Nephron (organoid): ENCODE measurements around the gene RBFA.

Experiments used
- H3K27ac Mint-ChIP-seq, 3 experiments: 2 replicates each; pipeline ENCODE4 v1.8.0; 2020; ENCODE audit warnings: mixed read lengths in 3 of 3, mild to moderate bottlenecking in 2 of 3, moderate library complexity in 1 of 3
- H3K27me3 Mint-ChIP-seq: 2 replicates; pipeline ENCODE4 v1.8.0; 2021; ENCODE audit warnings: low read depth, mild to moderate bottlenecking, moderate library complexity, mixed read lengths
- H3K36me3 Mint-ChIP-seq: 2 replicates; pipeline ENCODE4 v1.8.0; 2020; ENCODE audit warnings: low read depth, mixed read lengths
- H3K4me1 Mint-ChIP-seq: 2 replicates; pipeline ENCODE4 v1.8.0; 2020; ENCODE audit warnings: mixed read lengths
- H3K4me3 Mint-ChIP-seq, 3 experiments: 2 replicates each; pipeline ENCODE4 v1.8.0; 2020; ENCODE audit warnings: mild to moderate bottlenecking in 3 of 3, mixed read lengths in 3 of 3, moderate library complexity in 2 of 3
- H3K9me3 Mint-ChIP-seq: 2 replicates; pipeline ENCODE4 v1.8.0; 2020; ENCODE audit warnings: mixed read lengths
- CTCF ChIP-seq, 3 experiments: fragments of 200-600 bp; sonication (generic); IDR thresholded peaks; one replicate each; pipeline ENCODE4 v1.5.0; 2021; ENCODE audit warnings: antibody characterized with exemption in 3 of 3; ENCODE audit not compliant: unreplicated experiment in 3 of 3

The RBFA gene

GRCh38 chr18:80041424-80041823 is 7.2 kb downstream of the RBFA start:
- Mint-ChIP-seq H3K27me3 (no peaks in the 10 kb centered on the region), H3K9me3 (no peaks in the 10 kb centered on the region), H3K36me3 (peaks cover 66% of the 10 kb centered on the region), H3K27ac (no peak overlapping the region), H3K4me3 (no peak overlapping the region), H3K4me1 (peaks cover 27% of the 10 kb centered on the region)
- no peak for TF ChIP-seq CTCF (IDR thresholded peaks at IDR 0.05; ENCODE audit: unreplicated experiment in 3 of 3)

DNA sequence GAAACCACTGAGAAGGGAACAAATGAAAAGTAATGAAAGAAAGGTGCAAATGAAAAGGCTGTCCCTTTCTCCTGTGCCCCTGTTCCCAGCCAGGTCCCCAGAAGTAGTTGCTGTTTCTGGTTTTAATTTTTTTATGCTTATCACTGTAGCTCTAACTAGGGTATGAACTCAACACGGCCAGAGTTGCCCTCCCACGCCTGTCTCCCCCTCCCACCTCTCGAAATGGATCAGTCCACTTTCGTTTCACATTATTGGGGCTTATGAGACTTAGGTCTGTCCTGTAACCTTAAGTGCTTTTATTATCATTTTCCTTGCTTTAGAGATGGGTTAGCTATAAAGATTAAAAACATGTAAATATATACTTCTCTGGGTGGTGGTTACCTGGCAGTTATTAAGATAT is 8.6 kb downstream of the RBFA start:
- H3K4me3 Mint-ChIP-seq, result no peak overlapping the region
- peaks cover 77% of the 10 kb centered on the region for H3K36me3 Mint-ChIP-seq
- no peak overlapping the region for H3K27ac Mint-ChIP-seq
- H3K9me3 Mint-ChIP-seq, result no peaks in the 10 kb centered on the region
- peaks cover 32% of the 10 kb centered on the region for H3K4me1 Mint-ChIP-seq
- no peaks in the 10 kb centered on the region for H3K27me3 Mint-ChIP-seq
- no peak for TF ChIP-seq CTCF (IDR thresholded peaks at IDR 0.05; ENCODE audit: unreplicated experiment in 3 of 3)

GRCh38 chr18:80044072-80044471 is 9.8 kb downstream of the RBFA start:
- no peak overlapping the region for H3K27ac Mint-ChIP-seq
- no peaks in the 10 kb centered on the region for H3K27me3 Mint-ChIP-seq
- TF ChIP-seq CTCF (IDR thresholded peaks at IDR 0.05; ENCODE audit: unreplicated experiment in 3 of 3), result no peak
- peaks cover 3% of the 10 kb centered on the region for H3K9me3 Mint-ChIP-seq
- H3K4me3 Mint-ChIP-seq, result no peak overlapping the region
- peaks cover 25% of the 10 kb centered on the region for H3K4me1 Mint-ChIP-seq
- H3K36me3 Mint-ChIP-seq, result peaks cover 78% of the 10 kb centered on the region

- H3K36me3 Mint-ChIP-seq, result peaks cover 82% of the 10 kb centered on the region
- peaks cover 25% of the 10 kb centered on the region for H3K4me1 Mint-ChIP-seq
- peaks cover 7% of the 10 kb centered on the region for H3K9me3 Mint-ChIP-seq
- TF ChIP-seq CTCF (IDR thresholded peaks at IDR 0.05; ENCODE audit: unreplicated experiment in 3 of 3), result no peak
- H3K27ac Mint-ChIP-seq, result no peak overlapping the region
- H3K4me3 Mint-ChIP-seq, result no peak overlapping the region
- H3K27me3 Mint-ChIP-seq, result no peaks in the 10 kb centered on the region
Observed at GRCh38 chr18:80046011-80046410, 11.8 kb downstream of the RBFA start.

DNA sequence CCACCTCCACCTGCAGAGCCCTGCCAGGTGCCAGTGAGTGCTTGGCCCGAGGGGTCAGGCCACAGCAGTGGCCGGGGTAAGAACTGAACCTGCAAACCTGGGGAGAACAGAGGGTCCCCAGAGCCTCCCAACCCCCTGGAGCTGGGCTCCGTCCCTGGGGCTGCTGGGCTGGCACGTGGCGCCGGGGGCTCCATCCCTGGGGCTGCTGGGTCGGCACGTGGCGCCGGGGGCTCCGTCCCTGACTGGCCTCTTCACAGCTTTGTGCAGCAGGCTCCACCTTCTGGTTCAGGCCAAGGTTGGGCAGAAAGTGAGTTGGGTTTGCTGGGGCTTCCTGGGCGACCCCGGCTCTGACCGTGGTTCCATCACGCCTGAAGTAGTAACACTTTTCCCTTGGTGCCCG is 12.2 kb downstream of the RBFA start:
- peaks cover 11% of the 10 kb centered on the region for H3K9me3 Mint-ChIP-seq
- no peak overlapping the region for H3K4me3 Mint-ChIP-seq
- peaks cover 25% of the 10 kb centered on the region for H3K4me1 Mint-ChIP-seq
- TF ChIP-seq CTCF (IDR thresholded peaks at IDR 0.05; ENCODE audit: unreplicated experiment in 3 of 3), result no peak
- no peak overlapping the region for H3K27ac Mint-ChIP-seq
- H3K27me3 Mint-ChIP-seq, result no peaks in the 10 kb centered on the region
- peaks cover 82% of the 10 kb centered on the region for H3K36me3 Mint-ChIP-seq

- H3K4me1 Mint-ChIP-seq, result peaks cover 25% of the 10 kb centered on the region
- H3K9me3 Mint-ChIP-seq, result peaks cover 18% of the 10 kb centered on the region
- no peak overlapping the region for H3K4me3 Mint-ChIP-seq
- H3K27me3 Mint-ChIP-seq, result no peaks in the 10 kb centered on the region
- H3K36me3 Mint-ChIP-seq, result peaks cover 84% of the 10 kb centered on the region
- TF ChIP-seq CTCF (IDR thresholded peaks at IDR 0.05; ENCODE audit: unreplicated experiment in 3 of 3), result no peak
- no peak overlapping the region for H3K27ac Mint-ChIP-seq
Observed at GRCh38 chr18:80046961-80047541, 12.8 kb downstream of the RBFA start.
